GM21619 (cell line): Measurements from ENCODE around the gene KLHL18.

Experiments used
- ATAC-seq: cut with Tn5 transposase; IDR thresholded peaks from one replicate; pipeline ENCODE4 v1.9.1; 2021; ENCODE audit not compliant: unreplicated experiment

KLHL18 gene

DNA sequence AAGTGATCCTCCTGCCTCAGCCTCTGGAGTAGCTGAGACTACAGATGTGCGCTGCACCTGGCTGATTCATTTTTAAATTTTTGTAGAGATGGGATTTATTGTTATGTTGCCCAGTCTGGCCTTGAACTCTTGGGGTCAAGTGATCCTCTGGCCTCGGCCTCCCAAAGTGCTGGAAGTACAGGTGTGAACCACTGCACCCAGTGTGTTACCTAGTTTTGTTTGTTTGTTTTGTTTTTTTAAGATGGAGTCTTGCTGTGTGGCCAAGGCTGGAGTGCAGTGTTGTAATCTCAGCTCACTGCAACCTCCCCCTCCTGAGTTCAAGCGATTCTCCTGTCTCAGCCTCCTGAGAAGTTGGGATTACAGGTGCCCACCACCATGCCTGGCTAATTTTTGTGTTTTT lies 110.2 kb downstream of the KLHL18 start:
- ATAC-seq: no peak

DNA sequence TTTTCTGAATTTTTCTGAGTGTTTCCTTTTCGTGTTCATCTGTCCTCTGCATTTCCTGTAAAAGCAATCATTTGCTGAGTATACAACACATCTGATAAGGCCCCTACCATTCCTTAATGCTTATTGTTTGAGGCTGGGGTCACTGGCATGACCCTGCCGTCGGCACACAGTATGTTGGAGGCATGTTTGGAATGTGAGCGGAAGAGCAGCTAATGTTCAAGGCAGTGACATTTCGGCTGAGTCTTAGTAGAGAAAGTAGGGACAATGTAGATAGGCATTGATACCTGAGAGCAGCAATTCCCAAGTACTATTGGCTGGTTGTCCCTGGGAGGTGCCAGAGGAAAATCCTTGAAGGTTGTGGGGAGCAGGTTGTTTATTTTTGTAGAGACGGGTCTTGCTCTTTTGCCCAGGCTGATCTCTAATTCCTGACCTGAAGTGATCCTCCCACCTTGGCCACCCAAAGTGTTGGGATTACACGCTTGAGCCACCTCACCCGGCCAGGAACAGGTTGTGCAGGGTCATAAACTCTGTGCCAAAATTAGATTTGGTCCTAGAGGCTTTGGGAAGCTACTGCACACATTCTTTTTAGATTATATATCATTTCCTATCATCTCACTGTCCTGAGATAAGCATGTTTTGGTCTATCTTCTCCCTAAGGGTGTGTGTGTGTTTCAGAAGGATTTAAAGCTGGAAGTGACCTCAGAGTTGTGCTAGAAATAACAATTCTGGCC lies 111.6 kb downstream of the KLHL18 start:
- no peak for ATAC-seq

DNA sequence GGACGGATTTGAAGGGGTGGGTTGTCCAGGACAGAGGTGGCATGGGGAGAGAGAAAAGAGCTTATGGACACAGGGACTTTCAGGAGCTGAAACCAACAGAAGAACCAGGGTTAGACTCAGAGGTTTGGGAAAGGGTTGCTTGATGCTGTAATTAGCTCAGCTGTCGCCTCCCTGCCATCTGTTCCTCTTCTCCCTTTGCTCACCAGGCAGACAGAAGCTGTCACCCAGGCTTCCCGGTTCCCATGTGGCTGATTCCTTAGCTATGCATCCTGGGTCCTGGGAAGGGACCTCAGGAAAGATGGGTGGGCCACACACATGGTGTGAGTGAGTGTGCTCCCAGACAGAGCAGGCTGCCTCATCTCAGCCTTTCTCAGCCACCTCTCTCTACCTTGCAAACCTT lies 112.1 kb downstream of the KLHL18 start:
- no peak for ATAC-seq
